Kidney (tissue), 22 donors: ENCODE results near the gene MRPS14. TPM values are rescaled to one million over a fixed set of nuclear protein-coding genes. Genes with fewer than 3 reads are reported as not detected.

ENCODE experiments used
- DNase-seq, 5 donors: peaks; one replicate each; pipeline ENCODE4 v3.0.0-alpha.2; 2013 to 2020
- FAIRE-seq: peaks from 2 replicates; lab custom pipeline; 2012; peaks lifted over from hg19 to GRCh38; lab: Jason Lieb, UNC
- H3K27ac ChIP-seq, 2 donors: one replicate each; pipeline ENCODE4 v1.7.0; 2013; ENCODE audit warnings: low read depth in 2 of 2, low read length in 2 of 2, inconsistent platforms in 1 of 2
- H3K27me3 ChIP-seq: one replicate; pipeline ENCODE4 v1.7.1; 2013; ENCODE audit warnings: low read length, inconsistent platforms; ENCODE audit not compliant: control insufficient read depth, insufficient read depth
- H3K36me3 ChIP-seq, 3 donors: one replicate each; pipeline versions ENCODE4 v1.7.0 to v1.7.1; 2013; ENCODE audit warnings: low read length in 3 of 3, control low read depth in 1 of 3, inconsistent platforms in 1 of 3; ENCODE audit not compliant: insufficient read depth in 3 of 3, control insufficient read depth in 2 of 3
- H3K4me1 ChIP-seq, 3 donors: one replicate each; pipeline versions ENCODE4 v1.7.0 to v1.7.1; 2013; ENCODE audit warnings: low read length in 3 of 3, inconsistent platforms in 1 of 3, low read depth in 1 of 3; ENCODE audit not compliant: control insufficient read depth in 2 of 3, insufficient read depth in 2 of 3
- H3K4me3 ChIP-seq, 3 donors: one replicate each; pipeline versions ENCODE4 v1.7.0 to v1.8.1; 2013; ENCODE audit warnings: low read length in 3 of 3, control low read depth in 1 of 3, inconsistent platforms in 1 of 3
- H3K9ac ChIP-seq, 3 donors: one replicate each; pipeline versions ENCODE4 v1.7.0 to v1.7.1; 2013; ENCODE audit warnings: low read length in 3 of 3, control low read depth in 1 of 3, inconsistent platforms in 1 of 3
- H3K9me3 ChIP-seq, 3 donors: one replicate each; pipeline versions ENCODE4 v1.7.0 to v1.7.1; 2013; ENCODE audit warnings: low read length in 3 of 3, control low read depth in 1 of 3, inconsistent platforms in 1 of 3; ENCODE audit not compliant: control insufficient read depth in 2 of 3, insufficient read depth in 1 of 3
- CTCF ChIP-seq: IDR thresholded peaks from 3 replicates; pipeline ENCODE4 v1.5.1; 2012; ENCODE audit warnings: mild to moderate bottlenecking, moderate library complexity, borderline replicate concordance; ENCODE audit not compliant: insufficient read depth; ENCODE audit errors: extremely low read depth
- intact Hi-C: fragments of 100-400 bp; cut with DNase I; formaldehyde crosslinking; loops from one replicate; pipeline ENCODE4 v1.11.1; 2022
- long read RNA-seq, 10 donors: library from polyadenylated mRNA in 1 of 10; unstranded in 1 of 10; transcript quantifications; one replicate each; pipeline ENCODE4 v2.0.0 and lab custom pipeline, GENCODE V29; 2021 to 2026
- polyA plus RNA-seq: library from polyadenylated mRNA; stranded (reverse); fragments of 350-450 nt; fragmentation: Illumina TruSeq; extraction: RNeasy Lipid Tissue Mini Kit (QIAGEN cat#74804); gene quantifications from one replicate; pipeline ENCODE4 v1.2.3, GENCODE V29; 2014; ENCODE audit warnings: low read depth, low replicate concordance; ENCODE audit not compliant: insufficient read depth
- total RNA-seq: library from RNA; stranded (reverse); fragmentation: NEBNext Ultra II Directional; extraction: Animal tissue kit (Norgen Biotek cat#: 25700); gene quantifications from one replicate; pipeline ENCODE4 v1.2.1, GENCODE V29; 2021
- donor health status: control.
- donor health status: control.
- donor health status: control.
- donor health status: control.
- donor health status: control.
- donor health status: DM: yes; HTN: yes; CAD: no.
- donor health status: Normal renal cell carcinoma (clear cell type).

The MRPS14 gene
- total RNA-seq (35.7 TPM), polyA plus RNA-seq (48.0 TPM)
- long read RNA-seq, donor 1, transcript MRPS14-202 (3 exons, 2,115 nt), result major isoform, 35 of 47 reads
- long read RNA-seq, donor 1, partial matches to known transcripts, result 11 of 47 reads
- long read RNA-seq, donor 1, other reads (novel, unspliced or antisense), result 0 of 47 reads
- long read RNA-seq, donor 2, transcript MRPS14-202 (3 exons, 2,115 nt), result major isoform, 45 of 60 reads
- long read RNA-seq, donor 2, partial matches to known transcripts, result 11 of 60 reads
- long read RNA-seq, donor 2, other reads (novel, unspliced or antisense), result 0 of 60 reads
- long read RNA-seq, donor 3, transcript MRPS14-202 (3 exons, 2,115 nt), result major isoform, 40 of 55 reads
- long read RNA-seq, donor 3, partial matches to known transcripts, result 13 of 55 reads
- long read RNA-seq, donor 3, other reads (novel, unspliced or antisense), result 0 of 55 reads
- long read RNA-seq, donor 4, transcript MRPS14-202 (3 exons, 2,115 nt), result major isoform, 45 of 47 reads
- long read RNA-seq, donor 4, partial matches to known transcripts, result 0 of 47 reads
- long read RNA-seq, donor 4, other reads (novel, unspliced or antisense), result 0 of 47 reads
- long read RNA-seq, donor 5, transcript MRPS14-202 (3 exons, 2,115 nt), result major isoform, 6 of 7 reads
- long read RNA-seq, donor 5, partial matches to known transcripts, result 0 of 7 reads
- long read RNA-seq, donor 5, other reads (novel, unspliced or antisense), result 0 of 7 reads
- long read RNA-seq, donor 6, transcript MRPS14-201 (3 exons, 910 nt), result minor isoform, 6 of 136 reads
- long read RNA-seq, donor 6, transcript MRPS14-202 (3 exons, 2,115 nt), result major isoform, 104 of 136 reads
- long read RNA-seq, donor 6, partial matches to known transcripts, result 26 of 136 reads
- long read RNA-seq, donor 6, other reads (novel, unspliced or antisense), result 0 of 136 reads
- long read RNA-seq, donor 7, transcript MRPS14-202 (3 exons, 2,115 nt), result major isoform, 29 of 35 reads
- long read RNA-seq, donor 7, partial matches to known transcripts, result 4 of 35 reads
- long read RNA-seq, donor 7, other reads (novel, unspliced or antisense), result 2 of 35 reads
- long read RNA-seq, donor 8, transcript MRPS14-202 (3 exons, 2,115 nt), result major isoform, 48 of 51 reads
- long read RNA-seq, donor 8, partial matches to known transcripts, result 0 of 51 reads
- long read RNA-seq, donor 8, other reads (novel, unspliced or antisense), result 0 of 51 reads
- long read RNA-seq, donor 9, transcript MRPS14-202 (3 exons, 2,115 nt), result major isoform, 32 of 33 reads
- long read RNA-seq, donor 9, partial matches to known transcripts, result 0 of 33 reads
- long read RNA-seq, donor 9, other reads (novel, unspliced or antisense), result 0 of 33 reads
- long read RNA-seq, donor 10, transcript MRPS14-202 (3 exons, 2,115 nt), result major isoform, 35 of 46 reads
- long read RNA-seq, donor 10, partial matches to known transcripts, result 8 of 46 reads
- long read RNA-seq, donor 10, other reads (novel, unspliced or antisense), result 0 of 46 reads

- H3K4me3 ChIP-seq, result peak within 1 kb of the TSS; percentile 96 to 100 (median 99)
- H3K36me3 ChIP-seq, result peaks cover 0 to 2% (median 0%) of the 10 kb centered on the region in 3 donors
- intact Hi-C loops, result no loop called here
- H3K9me3 ChIP-seq, result no peaks in the 10 kb centered on the region
- peak within 1 kb of the TSS; percentile 52 to 64 for H3K27ac ChIP-seq
- DNase-seq, result peak; percentile 99
- peak within 1 kb of the TSS; percentile 83 to 99 (median 98) for H3K9ac ChIP-seq
- peaks cover 0 to 4% (median 3%) of the 10 kb centered on the region in 3 donors for H3K4me1 ChIP-seq
- no peak for TF ChIP-seq CTCF
- no peaks in the 10 kb centered on the region for H3K27me3 ChIP-seq
- FAIRE-seq, result peak; percentile 94
Measured at GRCh38 chr1:175023043-175023921, at the start of gene MRPS14. TSS of gene MRPS14 (minus strand) at chr1:175023425. CDS start at chr1:175023408, 17 bp downstream.

GRCh38 chr1:175072099-175072951 lies 49.1 kb upstream of the MRPS14 start:
- H3K4me1 ChIP-seq, result peaks cover 0 to 3% (median 0%) of the 10 kb centered on the region in 3 donors
- no peak overlapping the region for H3K9ac ChIP-seq
- no peak for TF ChIP-seq CTCF
- H3K36me3 ChIP-seq, result no peaks in the 10 kb centered on the region
- no peaks in the 10 kb centered on the region for H3K27me3 ChIP-seq
- no peak for FAIRE-seq
- intact Hi-C loops, result no loop called here
- no peak overlapping the region for H3K4me3 ChIP-seq
- H3K9me3 ChIP-seq, result no peaks in the 10 kb centered on the region
- no peak overlapping the region for H3K27ac ChIP-seq
- peak in 4 of 5 donors; percentile 53 to 90 (median 78) for DNase-seq
